Esophagus muscularis mucosa (tissue), 4 donors: Measurements from ENCODE around the gene GPRASP2. TPM values are rescaled to one million over a fixed set of nuclear protein-coding genes. Genes with fewer than 3 reads are reported as not detected.
A peak's percentile ranks its signal among the peaks of the same experiment; 100 is the strongest.

Experiments
- DNase-seq: peaks from one replicate; pipeline ENCODE4 v3.0.0-alpha.2; 2017; ENCODE audit errors: extremely low spot score
- H3K27ac ChIP-seq, 4 donors: fragments of 200-600 bp; sonication (generic); replicated peaks in 1 of 4; 1 replicate in 3 of 4; 2 replicates in 1 of 4; pipeline ENCODE4 v1.5.1; 2016 to 2019; ENCODE audit warnings: mild to moderate bottlenecking in 1 of 4
- H3K27me3 ChIP-seq, 4 donors: fragments of 200-600 bp; sonication (generic); one replicate each; pipeline versions ENCODE4 v1.5.1 to v1.6.0; 2016 to 2019
- H3K36me3 ChIP-seq, 4 donors: fragments of 200-600 bp; sonication (generic); one replicate each; pipeline ENCODE4 v1.5.1; 2016 to 2019
- H3K4me1 ChIP-seq, 4 donors: fragments of 200-600 bp; sonication (generic); one replicate each; pipeline ENCODE4 v1.5.1; 2016 to 2019
- H3K4me3 ChIP-seq, 4 donors: fragments of 200-600 bp; sonication (generic); 1 replicate in 2 of 4; 2 replicates in 2 of 4; pipeline ENCODE4 v1.5.1; 2016 to 2019; ENCODE audit warnings: mild to moderate bottlenecking in 4 of 4, moderate library complexity in 1 of 4
- H3K9me3 ChIP-seq, 4 donors: fragments of 200-600 bp; sonication (generic); 1 replicate in 3 of 4; 2 replicates in 1 of 4; pipeline ENCODE4 v1.5.1; 2016 to 2019
- EP300 ChIP-seq: sonication (generic); formaldehyde crosslinking; IDR thresholded peaks from one replicate; pipeline ENCODE4 v1.6.1; 2017; ENCODE audit warnings: antibody characterized with exemption
- POLR2A ChIP-seq: fragments of 450-650 bp; IDR thresholded peaks from one replicate; pipeline ENCODE4 v1.6.1; 2017; ENCODE audit warnings: antibody characterized with exemption, moderate library complexity, mild to moderate bottlenecking, low read depth
- POLR2AphosphoS5 ChIP-seq, 2 donors: sonication (generic); formaldehyde crosslinking; IDR thresholded peaks; one replicate each; pipeline ENCODE4 v1.6.1; 2017; ENCODE audit warnings: antibody characterized with exemption in 2 of 2
- whole genome bisulfite sequencing: methylation state at CpG from one replicate; pipeline ENCODE4 v1.1.5; 2018; 5-methylcytosine and 5-hydroxymethylcytosine counted together
- intact Hi-C: fragments of 100-400 bp; cut with DNase I; formaldehyde crosslinking; loops from one replicate; pipeline ENCODE4 v1.15.1; 2023
- small RNA-seq, 3 donors: library from RNA; depleted of rRNA; stranded (forward); fragments of <200 nt; gene quantifications; one replicate each; pipeline ENCODE3, GENCODE V24; 2016
- total RNA-seq, 4 donors: library from RNA; depleted of rRNA; stranded (reverse); fragments of >200 nt; gene quantifications; one replicate each; pipeline versions ENCODE4 v1.1.0 to v1.2.1, GENCODE V29; 2016
- TF ChIP-seq, protein P1 (sequence below), 3 experiments: fragments of 200-600 bp in 2 of 3; fragments of 450-650 bp in 1 of 3; sonication (generic) in 2 of 3; IDR thresholded peaks; one replicate each; pipeline ENCODE4 v1.5.1; 2017 to 2019; ENCODE audit warnings: antibody characterized with exemption in 3 of 3, mild to moderate bottlenecking in 2 of 3, moderate library complexity in 1 of 3

GPRASP2 gene
- total RNA-seq, 4 donors from 2014 or later, result 5.4 to 14.9 (median 10.7) TPM

DNA sequence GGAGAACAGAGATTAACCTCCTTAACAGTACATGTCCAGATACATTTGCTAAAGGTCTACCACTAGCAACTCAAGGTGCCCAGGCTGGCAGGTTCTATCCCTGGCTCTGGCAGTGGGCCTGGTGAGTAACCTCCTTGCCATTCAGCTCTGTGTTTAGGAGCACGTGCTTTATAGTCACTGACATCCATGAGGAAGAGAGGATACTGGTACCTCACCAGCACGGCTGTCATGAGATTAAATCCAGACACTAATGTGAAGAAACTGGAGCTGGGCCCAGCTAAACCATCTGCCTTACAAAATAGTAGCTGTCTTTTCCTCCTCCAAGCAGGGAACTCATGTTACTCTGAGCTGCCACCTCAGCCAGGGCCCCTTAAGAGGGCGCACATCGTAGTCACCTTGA lies 53.6 kb downstream of the GPRASP2 start:
- no peak for DNase-seq
- no peaks in the 10 kb centered on the region for H3K36me3 ChIP-seq
- TF ChIP-seq, protein P1, sequence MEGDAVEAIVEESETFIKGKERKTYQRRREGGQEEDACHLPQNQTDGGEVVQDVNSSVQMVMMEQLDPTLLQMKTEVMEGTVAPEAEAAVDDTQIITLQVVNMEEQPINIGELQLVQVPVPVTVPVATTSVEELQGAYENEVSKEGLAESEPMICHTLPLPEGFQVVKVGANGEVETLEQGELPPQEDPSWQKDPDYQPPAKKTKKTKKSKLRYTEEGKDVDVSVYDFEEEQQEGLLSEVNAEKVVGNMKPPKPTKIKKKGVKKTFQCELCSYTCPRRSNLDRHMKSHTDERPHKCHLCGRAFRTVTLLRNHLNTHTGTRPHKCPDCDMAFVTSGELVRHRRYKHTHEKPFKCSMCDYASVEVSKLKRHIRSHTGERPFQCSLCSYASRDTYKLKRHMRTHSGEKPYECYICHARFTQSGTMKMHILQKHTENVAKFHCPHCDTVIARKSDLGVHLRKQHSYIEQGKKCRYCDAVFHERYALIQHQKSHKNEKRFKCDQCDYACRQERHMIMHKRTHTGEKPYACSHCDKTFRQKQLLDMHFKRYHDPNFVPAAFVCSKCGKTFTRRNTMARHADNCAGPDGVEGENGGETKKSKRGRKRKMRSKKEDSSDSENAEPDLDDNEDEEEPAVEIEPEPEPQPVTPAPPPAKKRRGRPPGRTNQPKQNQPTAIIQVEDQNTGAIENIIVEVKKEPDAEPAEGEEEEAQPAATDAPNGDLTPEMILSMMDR (IDR thresholded peaks at IDR 0.05), result no peak
- TF ChIP-seq POLR2AphosphoS5 (IDR thresholded peaks at IDR 0.05), result peak; percentile 26 to 66
- peaks cover 6 to 8% (median 7%) of the 10 kb centered on the region in 4 donors for H3K4me1 ChIP-seq
- H3K27me3 ChIP-seq, result no peaks in the 10 kb centered on the region
- intact Hi-C loops, result no loop called here
- peak overlapping the region; percentile 21 to 53 (median 36) for H3K27ac ChIP-seq
- no peak overlapping the region for H3K4me3 ChIP-seq
- 49% methylated on average over 4 of the region's 4 CpGs for WGBS
- H3K9me3 ChIP-seq, result no peaks in the 10 kb centered on the region

DNA sequence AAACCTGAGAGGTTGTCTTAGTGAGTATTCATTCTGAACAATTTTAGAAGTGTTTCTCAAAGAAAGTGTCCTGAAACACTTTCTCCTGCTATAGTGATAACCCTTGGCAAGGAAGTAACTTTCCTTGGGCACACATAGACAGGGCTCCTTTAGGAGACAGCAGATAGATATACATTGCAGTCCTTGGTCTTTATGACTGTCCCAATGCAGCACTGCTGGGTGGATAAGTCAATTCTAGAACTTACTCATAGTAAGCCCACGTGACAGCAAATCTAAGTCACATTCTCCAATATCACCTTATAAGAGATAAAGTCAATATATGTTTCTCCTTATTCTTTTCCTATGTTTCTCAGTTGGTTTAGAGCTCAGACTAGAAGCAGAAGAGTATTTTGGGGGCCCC lies 55.0 kb downstream of the GPRASP2 start:
- Histone ChIP-seq H3K9me3 (no peaks in the 10 kb centered on the region), H3K36me3 (no peaks in the 10 kb centered on the region), H3K27ac (no peak overlapping the region), H3K4me1 (peaks cover 6 to 8% (median 7%) of the 10 kb centered on the region in 4 donors), H3K27me3 (no peaks in the 10 kb centered on the region), H3K4me3 (no peak overlapping the region)
- intact Hi-C loops, result no loop called here
- 76% methylated on average over 1 of the region's 1 CpG for WGBS
- no peak for DNase-seq
- TF ChIP-seq, protein P1 (IDR thresholded peaks at IDR 0.05), result no peak
- TF ChIP-seq POLR2A, result no peak
- no peak for TF ChIP-seq EP300
- TF ChIP-seq POLR2AphosphoS5 (IDR thresholded peaks at IDR 0.05), result no peak

Small RNA genes within 50 kb of the gene (small RNA-seq; reads per million reads assigned to genes)
- 0 reads per million in 3 donors for gene RNU6-589P

Other genes with a start within 250 kb of the GPRASP2 start
- gene TCP11X2, start 240.6 kb upstream of the GPRASP2 start, total RNA-seq, result not detected
- gene TMSB15A, start 195.7 kb upstream of the GPRASP2 start, total RNA-seq, result under 1 TPM in 1 of 4 donors, not detected in 3; 0.66 TPM
- gene ARMCX5, start 112.9 kb upstream of the GPRASP2 start, total RNA-seq, result 10 to 100 TPM in 2 of 4 donors, 1 to 10 TPM in 2; 9.9 to 11.1 (median 10.2) TPM
- gene GPRASP1, start 61.0 kb upstream of the GPRASP2 start, total RNA-seq, result 10 to 100 TPM in 3 of 4 donors, 1 to 10 TPM in 1; 9.9 to 18.5 (median 13.1) TPM
- gene GPRASP3, start 8.3 kb downstream of the GPRASP2 start, total RNA-seq, result 1 to 10 TPM; 3.7 to 6.9 (median 4.6) TPM
- under 1 TPM; 0.52 to 0.99 (median 0.73) TPM for gene RAB40AL, start 224.8 kb downstream of the GPRASP2 start, total RNA-seq